Neural cell (in vitro differentiated cells): ENCODE measurements around the gene ABCF3. TPM values are rescaled to one million over a fixed set of nuclear protein-coding genes. Genes with fewer than 3 reads are reported as not detected.

ENCODE experiments used
- H2AFZ ChIP-seq: fragments of 200-600, 300-800 bp; sonication (generic), shearing (Covaris generic); 2 replicates; pipeline ENCODE4 v1.6.0; 2014; ENCODE audit warnings: low read depth, mild to moderate bottlenecking, antibody characterized with exemption, low read length, moderate library complexity
- H3F3A ChIP-seq: fragments of 200-600 bp; shearing (Covaris generic); 2 replicates; pipeline ENCODE4 v1.6.1; 2016; ENCODE audit warnings: mild to moderate bottlenecking, moderate library complexity, mixed read lengths, antibody characterized with exemption, low read length; ENCODE audit not compliant: insufficient read depth, poor library complexity, severe bottlenecking
- H3K27ac ChIP-seq: fragments of 200-600, 300-800 bp; sonication (generic), shearing (Covaris generic); 2 replicates; pipeline ENCODE4 v1.5.1; 2014; ENCODE audit warnings: mild to moderate bottlenecking, low read length, moderate library complexity
- H3K27me3 ChIP-seq: fragments of 300-800, 200-600 bp; sonication (generic), shearing (Covaris generic); 2 replicates; pipeline ENCODE4 v1.6.0; 2014; ENCODE audit warnings: mild to moderate bottlenecking, low read depth, low read length, moderate library complexity; ENCODE audit not compliant: insufficient read depth
- H3K36me3 ChIP-seq: fragments of 300-800, 200-600 bp; sonication (generic), shearing (Covaris generic); 2 replicates; pipeline ENCODE4 v1.5.1; 2014; ENCODE audit warnings: mild to moderate bottlenecking, antibody characterized with exemption, low read length, moderate library complexity; ENCODE audit not compliant: insufficient read depth
- H3K4me2 ChIP-seq: fragments of 300-800, 200-600 bp; sonication (generic), shearing (Covaris generic); 2 replicates; pipeline ENCODE4 v1.6.0; 2014; ENCODE audit warnings: mild to moderate bottlenecking, low read length
- H3K4me3 ChIP-seq: fragments of 300-800, 200-600 bp; sonication (generic), shearing (Covaris generic); 2 replicates; pipeline ENCODE4 v1.5.1; 2014; ENCODE audit warnings: mild to moderate bottlenecking, low read length, moderate library complexity
- H3K79me2 ChIP-seq: fragments of 200-600 bp; shearing (Covaris generic); replicated peaks from 2 replicates; pipeline ENCODE4 v1.6.0; 2014; ENCODE audit warnings: mild to moderate bottlenecking, low read length, moderate library complexity; ENCODE audit not compliant: insufficient read depth
- H3K9ac ChIP-seq: fragments of 300-800, 200-600 bp; sonication (generic), shearing (Covaris generic); 2 replicates; pipeline ENCODE4 v1.6.1; 2016; ENCODE audit warnings: mild to moderate bottlenecking, low read length, mixed read lengths
- H3K9me2 ChIP-seq: fragments of 200-600 bp; shearing (Covaris generic); 2 replicates; pipeline ENCODE4 v1.6.1; 2016; ENCODE audit warnings: mild to moderate bottlenecking, low read length, mixed read lengths; ENCODE audit not compliant: insufficient read depth
- H3K9me3 ChIP-seq: fragments of 200-600, 300-800 bp; sonication (generic), shearing (Covaris generic); 2 replicates; pipeline ENCODE4 v1.6.1; 2016; ENCODE audit warnings: mild to moderate bottlenecking, mixed run types, low read length, moderate library complexity, mixed read lengths
- H4K20me1 ChIP-seq: fragments of 200-600 bp; shearing (Covaris generic); 2 replicates; pipeline ENCODE4 v1.6.1; 2016; ENCODE audit warnings: mild to moderate bottlenecking, mixed run types; ENCODE audit not compliant: insufficient read depth
- CTCF ChIP-seq: fragments of 450-650 bp; IDR thresholded peaks from 2 replicates; pipeline ENCODE4 v1.5.1; 2014; ENCODE audit warnings: antibody characterized with exemption, mild to moderate bottlenecking, moderate library complexity; ENCODE audit not compliant: poor library complexity, severe bottlenecking
- EP300 ChIP-seq: fragments of 450-650 bp; conservative IDR thresholded peaks from 2 replicates; pipeline ENCODE4 v1.6.1; 2014; ENCODE audit warnings: antibody characterized with exemption, mild to moderate bottlenecking, moderate library complexity; ENCODE audit not compliant: poor library complexity, severe bottlenecking
- EZH2 ChIP-seq: fragments of 200-600, 300-800 bp; shearing (Covaris generic), sonication (generic); IDR thresholded peaks from 2 replicates; pipeline ENCODE4 v1.6.1; 2014; ENCODE audit warnings: antibody characterized with exemption, low read length, borderline replicate concordance, mild to moderate bottlenecking; ENCODE audit not compliant: insufficient read depth, poor library complexity, severe bottlenecking
- MXI1 ChIP-seq: fragments of 450-650 bp; conservative IDR thresholded peaks from 2 replicates; pipeline ENCODE4 v1.6.1; 2014; ENCODE audit warnings: antibody characterized with exemption, mild to moderate bottlenecking; ENCODE audit not compliant: poor library complexity, severe bottlenecking
- POLR2AphosphoS5 ChIP-seq: IDR thresholded peaks from 2 replicates; pipeline ENCODE4 v1.6.1; 2012
- RAD21 ChIP-seq: fragments of 450-650 bp; conservative IDR thresholded peaks from 2 replicates; pipeline ENCODE4 v1.6.1; 2014; ENCODE audit warnings: antibody characterized with exemption, mild to moderate bottlenecking, moderate library complexity
- REST ChIP-seq: IDR thresholded peaks from 2 replicates; pipeline ENCODE4 v1.6.1; 2012; ENCODE audit warnings: borderline replicate concordance
- SMC3 ChIP-seq: fragments of 450-650 bp; conservative IDR thresholded peaks from 2 replicates; pipeline ENCODE4 v1.6.1; 2014; ENCODE audit warnings: antibody characterized with exemption, mild to moderate bottlenecking, moderate library complexity; ENCODE audit not compliant: poor library complexity
- TAF1 ChIP-seq: IDR thresholded peaks from 2 replicates; pipeline ENCODE4 v1.6.1; 2012; ENCODE audit warnings: low read depth
- polyA plus RNA-seq: library from polyadenylated mRNA; depleted of rRNA; stranded (reverse); fragments of >200 nt; gene quantifications from 2 replicates; pipeline ENCODE4 v1.2.3, GENCODE V29; 2014

Gene ABCF3
- polyA plus RNA-seq, 1 donor from 2014 or later: 40.3 TPM

- no peaks in the 10 kb centered on the region for H3K9me2 ChIP-seq
- H3K9ac ChIP-seq: no peak overlapping the region
- TF ChIP-seq EP300 (no peak), CTCF (no peak), TAF1 (no peak), EZH2 (no peak), MXI1 (no peak), POLR2AphosphoS5 (no peak), SMC3 (no peak), RAD21 (no peak), REST (no peak)
- no peaks in the 10 kb centered on the region for H3K9me3 ChIP-seq
- no peak overlapping the region for H3K4me2 ChIP-seq
- H3K4me3 ChIP-seq: no peak overlapping the region
- no peaks in the 10 kb centered on the region for H4K20me1 ChIP-seq
- no peaks in the 10 kb centered on the region for H3K36me3 ChIP-seq
- no peaks in the 10 kb centered on the region for H3K27me3 ChIP-seq
- H3K79me2 ChIP-seq: peaks cover 19% of the 10 kb centered on the region
- H3K27ac ChIP-seq: no peak overlapping the region
- H2AFZ ChIP-seq: no peak overlapping the region
- no peaks in the 10 kb centered on the region for H3F3A ChIP-seq
Observed at GRCh38 chr3:184171562-184171961, 14.4 kb upstream of the ABCF3 start.

GRCh38 chr3:184172681-184173373, 13.2 kb upstream of the ABCF3 start:
- H3K4me3 ChIP-seq: no peak overlapping the region
- H3K9ac ChIP-seq: no peak overlapping the region
- H3K36me3 ChIP-seq: no peaks in the 10 kb centered on the region
- no peaks in the 10 kb centered on the region for H3K27me3 ChIP-seq
- peaks cover 6% of the 10 kb centered on the region for H4K20me1 ChIP-seq
- H3K9me2 ChIP-seq: no peaks in the 10 kb centered on the region
- no peak overlapping the region for H2AFZ ChIP-seq
- H3K9me3 ChIP-seq: no peaks in the 10 kb centered on the region
- TF ChIP-seq EP300: no peak
- TF ChIP-seq RAD21: no peak
- TF ChIP-seq TAF1: no peak
- TF ChIP-seq SMC3: no peak
- TF ChIP-seq POLR2AphosphoS5: no peak
- no peak for TF ChIP-seq MXI1
- TF ChIP-seq EZH2: no peak
- TF ChIP-seq CTCF: no peak
- TF ChIP-seq REST: no peak
- peaks cover 31% of the 10 kb centered on the region for H3K79me2 ChIP-seq
- no peaks in the 10 kb centered on the region for H3F3A ChIP-seq
- no peak overlapping the region for H3K4me2 ChIP-seq
- no peak overlapping the region for H3K27ac ChIP-seq
